ENCODE measurements around the gene NPAT.
A peak's percentile ranks its signal among the peaks of the same experiment; 100 is the strongest.

Gene NPAT

GRCh38 chr11:108222574-108223347, at the start of gene NPAT, which contains the start of gene ATM:
NPAT (minus strand) TSS chr11:108222638; CDS start chr11:108222536, 102 bp downstream.
ATM (plus strand) TSS chr11:108223067; CDS start chr11:108227625, 4,558 bp downstream.
- DNase-seq (ENCODE audit: low spot score) = peak; percentile 99

GRCh38 chr11:108269583-108269982, 47.1 kb upstream of the NPAT start:
- no peak for DNase-seq (ENCODE audit: low spot score)

DNA sequence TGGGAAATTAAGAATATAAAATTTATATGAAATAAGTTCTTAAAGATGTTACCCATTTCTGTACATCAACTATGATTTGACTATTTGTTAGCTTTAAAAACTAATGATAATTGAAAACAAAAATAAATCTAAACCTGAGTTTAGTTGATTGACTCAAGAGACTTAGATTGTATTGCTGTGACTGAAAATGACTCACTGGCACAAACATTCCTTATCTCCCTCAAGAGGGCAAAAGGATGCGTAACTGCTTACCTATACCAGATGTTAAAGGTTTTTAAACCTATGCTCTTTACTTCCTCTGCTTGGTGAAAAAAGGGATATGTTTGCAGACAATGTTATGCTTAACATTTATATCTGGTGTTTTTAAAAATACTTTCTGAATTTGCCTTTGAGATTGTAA, 30.7 kb upstream of the NPAT start:
- no peak for DNase-seq (ENCODE audit: low spot score)

DNA sequence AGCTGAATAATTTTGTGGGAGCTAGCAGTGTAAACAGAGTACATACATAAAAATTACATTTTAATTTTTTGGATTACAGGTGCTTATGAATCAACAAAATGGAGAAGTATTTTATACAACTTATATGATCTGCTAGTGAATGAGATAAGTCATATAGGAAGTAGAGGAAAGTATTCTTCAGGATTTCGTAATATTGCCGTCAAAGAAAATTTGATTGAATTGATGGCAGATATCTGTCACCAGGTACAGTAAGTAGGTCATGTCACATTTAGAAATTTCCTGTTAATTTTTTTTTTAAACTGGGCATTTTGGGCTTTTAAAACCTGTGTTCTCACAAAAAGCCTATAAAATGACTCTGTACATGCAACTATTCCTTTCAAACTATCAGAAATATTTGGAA, 24.4 kb upstream of the NPAT start:
- DNase-seq (ENCODE audit: low spot score) = no peak

GRCh38 chr11:108246308-108246707, 23.9 kb upstream of the NPAT start:
- no peak for DNase-seq (ENCODE audit: low spot score)

DNA sequence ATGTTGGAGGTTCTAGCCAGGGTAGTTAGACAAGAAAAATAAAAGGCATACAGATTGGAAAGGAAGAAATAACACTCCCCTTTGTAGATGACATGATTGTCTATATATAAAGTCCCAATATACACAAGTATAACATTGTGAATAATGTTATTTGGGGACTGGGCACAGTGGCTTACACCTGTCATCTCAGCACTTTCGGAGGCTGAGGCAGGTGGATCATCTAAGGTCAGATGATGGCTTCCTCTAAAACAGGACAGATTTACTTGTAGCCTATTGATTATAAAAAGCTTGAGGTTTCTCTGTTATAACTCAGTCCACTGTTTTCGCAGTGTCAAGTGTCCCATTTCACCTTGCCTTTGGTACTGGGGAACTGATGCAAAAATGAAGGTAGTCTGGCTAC, 20.0 kb upstream of the NPAT start:
- no peak for DNase-seq (ENCODE audit: low spot score)

GRCh38 chr11:108241330-108242037, 19.0 kb upstream of the NPAT start:
- DNase-seq (ENCODE audit: low spot score) = no peak

GRCh38 chr11:108239076-108239475, 16.6 kb upstream of the NPAT start:
- no peak for DNase-seq (ENCODE audit: low spot score)

- DNase-seq (ENCODE audit: low spot score) = no peak
These were observed 14.6 kb upstream of the NPAT start for GRCh38 chr11:108237058-108237481.

GRCh38 chr11:108235633-108236032, 13.2 kb upstream of the NPAT start:
- DNase-seq (ENCODE audit: low spot score) = no peak

- no peak for DNase-seq (ENCODE audit: low spot score)
These were observed 12.8 kb upstream of the NPAT start for GRCh38 chr11:108235192-108235591.

DNA sequence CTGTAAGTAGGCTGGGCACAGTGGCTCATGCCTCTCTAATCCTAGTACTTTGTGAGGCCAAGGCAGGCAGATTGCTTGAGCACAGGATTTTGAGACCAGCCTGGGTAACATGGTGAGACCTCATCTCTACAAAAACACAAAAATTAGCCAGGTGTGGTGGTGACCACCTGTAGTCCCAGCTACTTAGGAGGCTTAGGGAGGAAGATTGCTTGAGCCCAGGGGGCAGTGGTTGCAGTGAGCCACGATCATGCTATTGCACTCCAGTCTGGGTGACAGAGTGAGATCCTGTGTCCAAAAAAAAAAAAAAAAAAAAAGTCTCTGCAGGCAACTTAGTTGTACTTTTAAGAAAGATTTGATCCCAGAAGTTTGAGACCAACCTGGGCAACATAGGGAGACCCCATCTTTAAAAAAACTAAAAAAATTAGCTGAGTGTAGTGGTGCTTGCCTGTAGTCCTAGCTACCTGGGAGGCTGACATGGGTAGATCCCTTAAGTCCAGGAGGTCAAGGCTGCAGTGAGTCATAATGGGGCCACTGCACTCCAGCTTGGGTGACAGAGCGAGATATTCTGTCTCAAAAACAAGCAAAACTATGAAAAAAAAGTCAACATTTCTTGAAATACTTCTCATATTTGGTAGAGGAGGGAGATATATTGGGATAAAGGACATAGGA, 11.0 kb upstream of the NPAT start:
- DNase-seq (ENCODE audit: low spot score) = no peak

DNA sequence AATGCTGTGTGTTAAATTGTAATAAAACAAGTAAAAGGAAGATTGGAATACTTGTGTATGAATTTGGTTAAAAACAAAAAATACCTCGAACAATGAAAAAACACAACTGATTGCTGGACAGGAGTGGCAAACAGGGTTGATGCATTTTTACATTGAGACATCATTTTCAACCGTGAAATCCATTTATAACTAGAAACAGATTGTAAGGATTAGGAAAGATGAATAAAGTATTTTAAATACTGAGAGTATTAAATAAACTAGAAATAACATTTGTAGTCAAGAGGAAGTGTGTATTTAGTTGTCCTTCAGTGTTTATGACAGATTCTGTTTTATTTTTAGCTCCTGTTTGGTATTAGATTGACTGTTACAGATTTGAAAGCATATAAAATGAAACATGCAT, 5.8 kb upstream of the NPAT start:
- DNase-seq (ENCODE audit: low spot score) = no peak

GRCh38 chr11:108226036-108226435, 3.6 kb upstream of the NPAT start:
- no peak for DNase-seq (ENCODE audit: low spot score)

- peak; percentile 26 for DNase-seq (ENCODE audit: low spot score)
These were observed 2.7 kb upstream of the NPAT start for GRCh38 chr11:108224911-108225786.

DNA sequence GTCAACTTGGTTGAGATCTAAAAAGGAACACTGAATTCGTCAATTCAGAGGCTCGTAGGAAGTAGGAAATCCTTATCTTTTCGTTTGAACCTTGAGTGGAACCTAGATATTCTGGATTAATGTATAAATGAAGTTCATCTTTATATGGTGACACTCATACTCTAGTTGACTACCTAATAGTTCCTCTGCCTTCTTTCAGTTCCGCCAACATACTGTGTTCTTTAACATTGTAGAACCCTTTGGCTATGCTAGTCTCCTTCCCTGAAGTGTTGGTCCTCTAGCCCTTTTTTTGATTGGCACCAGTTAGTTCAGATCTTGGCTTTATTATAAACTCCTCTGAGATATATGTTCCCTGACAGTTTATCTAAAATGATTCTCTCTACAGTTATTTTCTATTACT, 1.9 kb upstream of the NPAT start:
- DNase-seq (ENCODE audit: low spot score) = peak; percentile 32

- DNase-seq (ENCODE audit: low spot score) = peak; percentile 68
These were observed 1.1 kb upstream of the NPAT start for GRCh38 chr11:108223348-108224149.

- DNase-seq (ENCODE audit: low spot score) = no peak
These were observed 396 bp downstream of the NPAT start for GRCh38 chr11:108221911-108222573.

DNA sequence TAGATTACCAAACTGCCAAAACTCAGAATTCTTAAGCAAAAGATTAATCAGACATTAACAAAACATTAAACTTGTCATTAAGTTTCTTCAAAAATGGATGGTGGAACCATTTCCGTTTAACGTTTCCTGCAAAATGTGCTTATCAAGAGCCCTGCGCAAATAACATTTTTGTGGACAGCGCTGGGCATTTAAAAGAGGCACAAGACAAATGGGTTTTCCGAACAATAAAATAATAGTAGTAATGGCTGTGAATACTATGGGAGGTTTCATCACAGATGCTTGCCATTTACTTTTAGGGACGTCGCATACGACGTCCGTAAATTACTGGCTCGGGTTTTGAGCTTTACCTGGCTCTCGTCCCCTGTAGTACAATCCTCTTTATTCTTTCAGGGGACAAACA, 1.1 kb downstream of the NPAT start:
- peak; percentile 43 for DNase-seq (ENCODE audit: low spot score)

GRCh38 chr11:108220721-108221336, 1.6 kb downstream of the NPAT start:
- peak; percentile 45 for DNase-seq (ENCODE audit: low spot score)

Data from hematopoietic multipotent progenitor cell treated with erythropoietin and hydrocortisone succinate and interleukin-3 and kit ligand, for 17 days (in vitro differentiated cells).